ENCODE results near the gene RRP1B. TPM values are rescaled to one million over a fixed set of nuclear protein-coding genes. Genes with fewer than 3 reads are reported as not detected.

RRP1B gene
- total and polyA plus RNA-seq, 2 experiments from 2014 or later: 54.8 to 95.7 TPM

DNA sequence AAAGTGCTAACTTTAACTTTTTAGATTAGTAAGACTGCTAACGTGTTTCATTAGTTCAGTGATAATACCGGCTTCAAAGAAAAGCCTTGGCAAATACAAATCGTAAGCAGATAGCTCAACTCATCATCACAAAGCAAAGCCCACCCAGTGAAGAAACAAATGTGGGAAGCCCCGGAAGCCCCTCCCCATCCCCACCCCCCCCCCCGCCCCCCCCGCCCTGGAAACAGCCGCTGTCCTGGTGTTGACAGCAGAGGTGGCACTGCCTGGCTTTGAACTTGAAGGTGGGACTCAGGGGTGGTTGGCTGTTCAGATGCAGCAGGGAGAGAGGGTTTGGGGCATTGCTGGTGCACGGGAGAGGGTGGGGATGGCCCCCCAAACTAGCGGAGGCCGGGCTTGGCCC, 73.7 kb downstream of the RRP1B start:
- DNase-seq (ENCODE audit: low spot score): no peak

More for the DNA sequence above, 73.7 kb downstream of the RRP1B start:
- peaks cover 21% of the 10 kb centered on the region for H3K4me1 Mint-ChIP-seq
- Histone ChIP-seq H3K27ac (ENCODE audit: low read depth) (no peak overlapping the region), H3K27me3 (ENCODE audit: insufficient read depth) (no peaks in the 10 kb centered on the region), H3K4me1 (ENCODE audit: insufficient read depth) (peaks cover 2% of the 10 kb centered on the region; the same call in 1 of the 2 replicates), H2AFZ (no peak overlapping the region), H3K9me2 (ENCODE audit: insufficient read depth) (no peaks in the 10 kb centered on the region), H3K4me3 (no peak overlapping the region), H3K4me2 (no peak overlapping the region), H3F3A (replicated peaks; ENCODE audit: low read depth) (peaks cover 4% of the 10 kb centered on the region; the same call in 1 of the 2 replicates), H3K79me2 (replicated peaks; ENCODE audit: insufficient read depth) (peaks cover 38% of the 10 kb centered on the region), H3K36me3 (ENCODE audit: insufficient read depth) (no peaks in the 10 kb centered on the region), H4K20me1 (replicated peaks; ENCODE audit: insufficient read depth) (peaks cover 8% of the 10 kb centered on the region)
- H3K27me3 Mint-ChIP-seq (ENCODE audit: insufficient read depth, low read depth, poor library complexity): peaks cover 13% of the 10 kb centered on the region
- no peak overlapping the region for H3K4me3 Mint-ChIP-seq
- H3K36me3 Mint-ChIP-seq (ENCODE audit: low read depth): peaks cover 4% of the 10 kb centered on the region; the same call in 2 of the 3 replicates
- TF ChIP-seq NANOG (IDR thresholded peaks at IDR 0.05; ENCODE audit: borderline replicate concordance) (no peak), EZH2phosphoT487 (IDR thresholded peaks at IDR 0.05; ENCODE audit: unreplicated experiment) (no peak), POLR2AphosphoS5 (IDR thresholded peaks at IDR 0.05; ENCODE audit: low read depth) (no peak), ETS1 (IDR thresholded peaks at IDR 0.05) (no peak), ZNF114 (CRISPR knock-in tag; IDR thresholded peaks at IDR 0.05) (no peak)
- TF ChIP-seq, protein P1, sequence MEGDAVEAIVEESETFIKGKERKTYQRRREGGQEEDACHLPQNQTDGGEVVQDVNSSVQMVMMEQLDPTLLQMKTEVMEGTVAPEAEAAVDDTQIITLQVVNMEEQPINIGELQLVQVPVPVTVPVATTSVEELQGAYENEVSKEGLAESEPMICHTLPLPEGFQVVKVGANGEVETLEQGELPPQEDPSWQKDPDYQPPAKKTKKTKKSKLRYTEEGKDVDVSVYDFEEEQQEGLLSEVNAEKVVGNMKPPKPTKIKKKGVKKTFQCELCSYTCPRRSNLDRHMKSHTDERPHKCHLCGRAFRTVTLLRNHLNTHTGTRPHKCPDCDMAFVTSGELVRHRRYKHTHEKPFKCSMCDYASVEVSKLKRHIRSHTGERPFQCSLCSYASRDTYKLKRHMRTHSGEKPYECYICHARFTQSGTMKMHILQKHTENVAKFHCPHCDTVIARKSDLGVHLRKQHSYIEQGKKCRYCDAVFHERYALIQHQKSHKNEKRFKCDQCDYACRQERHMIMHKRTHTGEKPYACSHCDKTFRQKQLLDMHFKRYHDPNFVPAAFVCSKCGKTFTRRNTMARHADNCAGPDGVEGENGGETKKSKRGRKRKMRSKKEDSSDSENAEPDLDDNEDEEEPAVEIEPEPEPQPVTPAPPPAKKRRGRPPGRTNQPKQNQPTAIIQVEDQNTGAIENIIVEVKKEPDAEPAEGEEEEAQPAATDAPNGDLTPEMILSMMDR (conservative IDR thresholded peaks at IDR 0.05; ENCODE audit: low read depth in 2 of 2): no peak
- TF ChIP-seq, protein P2, sequence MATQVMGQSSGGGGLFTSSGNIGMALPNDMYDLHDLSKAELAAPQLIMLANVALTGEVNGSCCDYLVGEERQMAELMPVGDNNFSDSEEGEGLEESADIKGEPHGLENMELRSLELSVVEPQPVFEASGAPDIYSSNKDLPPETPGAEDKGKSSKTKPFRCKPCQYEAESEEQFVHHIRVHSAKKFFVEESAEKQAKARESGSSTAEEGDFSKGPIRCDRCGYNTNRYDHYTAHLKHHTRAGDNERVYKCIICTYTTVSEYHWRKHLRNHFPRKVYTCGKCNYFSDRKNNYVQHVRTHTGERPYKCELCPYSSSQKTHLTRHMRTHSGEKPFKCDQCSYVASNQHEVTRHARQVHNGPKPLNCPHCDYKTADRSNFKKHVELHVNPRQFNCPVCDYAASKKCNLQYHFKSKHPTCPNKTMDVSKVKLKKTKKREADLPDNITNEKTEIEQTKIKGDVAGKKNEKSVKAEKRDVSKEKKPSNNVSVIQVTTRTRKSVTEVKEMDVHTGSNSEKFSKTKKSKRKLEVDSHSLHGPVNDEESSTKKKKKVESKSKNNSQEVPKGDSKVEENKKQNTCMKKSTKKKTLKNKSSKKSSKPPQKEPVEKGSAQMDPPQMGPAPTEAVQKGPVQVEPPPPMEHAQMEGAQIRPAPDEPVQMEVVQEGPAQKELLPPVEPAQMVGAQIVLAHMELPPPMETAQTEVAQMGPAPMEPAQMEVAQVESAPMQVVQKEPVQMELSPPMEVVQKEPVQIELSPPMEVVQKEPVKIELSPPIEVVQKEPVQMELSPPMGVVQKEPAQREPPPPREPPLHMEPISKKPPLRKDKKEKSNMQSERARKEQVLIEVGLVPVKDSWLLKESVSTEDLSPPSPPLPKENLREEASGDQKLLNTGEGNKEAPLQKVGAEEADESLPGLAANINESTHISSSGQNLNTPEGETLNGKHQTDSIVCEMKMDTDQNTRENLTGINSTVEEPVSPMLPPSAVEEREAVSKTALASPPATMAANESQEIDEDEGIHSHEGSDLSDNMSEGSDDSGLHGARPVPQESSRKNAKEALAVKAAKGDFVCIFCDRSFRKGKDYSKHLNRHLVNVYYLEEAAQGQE (IDR thresholded peaks at IDR 0.05; ENCODE audit: unreplicated experiment): no peak
- H3K27ac Mint-ChIP-seq: no peak overlapping the region
- H3K9me3 Mint-ChIP-seq: no peaks in the 10 kb centered on the region; the same call in 2 of the 3 replicates
- no peak for ATAC-seq

Measured in GM23338 (cell line).